ENCODE measurements around the gene SYNGR2. TPM values are rescaled to one million over a fixed set of nuclear protein-coding genes. Genes with fewer than 3 reads are reported as not detected.

The SYNGR2 gene
- total and polyA plus RNA-seq, 9 of the 15 experiments (the other 6 are each of a cell fraction or from before 2014, with no cell fraction given): 1.4 to 173 (median 87.8) TPM

GRCh38 chr17:78146471-78146869, 21.9 kb upstream of the SYNGR2 start (continued):
- TF ChIP-seq BCLAF1 (IDR thresholded peaks at IDR 0.05; ENCODE audit: borderline replicate concordance in 1 of 2, control insufficient read depth in 1 of 2, low read depth in 2 of 2, low read length in 1 of 2) (no peak), RCOR1 (IDR thresholded peaks at IDR 0.05; ENCODE audit: borderline replicate concordance in 1 of 2, low read depth in 2 of 2, low read length in 2 of 2) (peak; percentile 69 to 82; a peak in 3 of 4 replicates), POLR3A (IDR thresholded peaks at IDR 0.05; ENCODE audit: borderline replicate concordance, extremely low read depth, insufficient read depth, insufficient read length) (no peak), BCOR (IDR thresholded peaks at IDR 0.05) (peak; percentile 100), HDAC2 (IDR thresholded peaks at IDR 0.05) (peak; percentile 98), CLOCK (CRISPR knock-in tag; IDR thresholded peaks at IDR 0.05; ENCODE audit: borderline replicate concordance) (no peak), ZNF133 (CRISPR knock-in tag; IDR thresholded peaks at IDR 0.05) (no peak), ZBTB9 (CRISPR knock-in tag; IDR thresholded peaks at IDR 0.05) (0 out of 2 replicates have a peak, but pooled peaks have one; percentile 0), ZNF551 (CRISPR knock-in tag; IDR thresholded peaks at IDR 0.05) (no peak), ADNP (tag; IDR thresholded peaks at IDR 0.05) (peak; percentile 98), TRIM28 (IDR thresholded peaks at IDR 0.05) (no peak), PATZ1 (CRISPR knock-in tag; IDR thresholded peaks at IDR 0.05; ENCODE audit: borderline replicate concordance) (no peak)
- TF ChIP-seq, protein P1, sequence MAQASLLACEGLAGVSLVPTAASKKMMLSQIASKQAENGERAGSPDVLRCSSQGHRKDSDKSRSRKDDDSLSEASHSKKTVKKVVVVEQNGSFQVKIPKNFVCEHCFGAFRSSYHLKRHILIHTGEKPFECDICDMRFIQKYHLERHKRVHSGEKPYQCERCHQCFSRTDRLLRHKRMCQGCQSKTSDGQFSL (CRISPR knock-in tag; IDR thresholded peaks at IDR 0.05): peak; percentile 61; the same call in 1 of the 2 replicates
- TF ChIP-seq, protein P1 (tag; IDR thresholded peaks at IDR 0.05): no peak
- TF ChIP-seq, protein P2, sequence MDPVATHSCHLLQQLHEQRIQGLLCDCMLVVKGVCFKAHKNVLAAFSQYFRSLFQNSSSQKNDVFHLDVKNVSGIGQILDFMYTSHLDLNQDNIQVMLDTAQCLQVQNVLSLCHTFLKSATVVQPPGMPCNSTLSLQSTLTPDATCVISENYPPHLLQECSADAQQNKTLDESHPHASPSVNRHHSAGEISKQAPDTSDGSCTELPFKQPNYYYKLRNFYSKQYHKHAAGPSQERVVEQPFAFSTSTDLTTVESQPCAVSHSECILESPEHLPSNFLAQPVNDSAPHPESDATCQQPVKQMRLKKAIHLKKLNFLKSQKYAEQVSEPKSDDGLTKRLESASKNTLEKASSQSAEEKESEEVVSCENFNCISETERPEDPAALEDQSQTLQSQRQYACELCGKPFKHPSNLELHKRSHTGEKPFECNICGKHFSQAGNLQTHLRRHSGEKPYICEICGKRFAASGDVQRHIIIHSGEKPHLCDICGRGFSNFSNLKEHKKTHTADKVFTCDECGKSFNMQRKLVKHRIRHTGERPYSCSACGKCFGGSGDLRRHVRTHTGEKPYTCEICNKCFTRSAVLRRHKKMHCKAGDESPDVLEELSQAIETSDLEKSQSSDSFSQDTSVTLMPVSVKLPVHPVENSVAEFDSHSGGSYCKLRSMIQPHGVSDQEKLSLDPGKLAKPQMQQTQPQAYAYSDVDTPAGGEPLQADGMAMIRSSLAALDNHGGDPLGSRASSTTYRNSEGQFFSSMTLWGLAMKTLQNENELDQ (CRISPR knock-in tag; IDR thresholded peaks at IDR 0.05; ENCODE audit: borderline replicate concordance): no peak

All from K562 (cell line).